Activated naive CD4-positive, alpha-beta T cell treated with anti-CD3 and anti-CD28 coated beads, Interleukin-2, amount 10 ng/mL, durations not matched to agents 7 days and 5 days (primary cell): ENCODE measurements around the gene SUPT6H.
"Not testable (repeated sequence)": the region's sequence is repeated elsewhere in the genome, so short reads cannot be mapped to it uniquely, and the experiment has no call there.

Experiments used
- CTCF ChIA-PET: fragments of 350-600 bp; sonication (Branson Sonifier 250); formaldehyde crosslinking; loops from one replicate; lab custom pipeline; 2021; ENCODE audit warnings: antibody characterized with exemption; lab: Charles Lee
- DNase-seq: peaks from one replicate; pipeline ENCODE4 v3.0.0-alpha.2; 2020
- H3K27ac Mint-ChIP-seq: one replicate; pipeline ENCODE4 v1.8.0; 2021; ENCODE audit warnings: mild to moderate bottlenecking, moderate library complexity, mixed read lengths
- H3K27me3 Mint-ChIP-seq: one replicate; pipeline ENCODE4 v1.8.0; 2021; ENCODE audit warnings: mild to moderate bottlenecking, mixed read lengths
- H3K36me3 Mint-ChIP-seq: one replicate; pipeline ENCODE4 v1.8.0; 2021; ENCODE audit warnings: mixed read lengths
- H3K4me1 Mint-ChIP-seq: one replicate; pipeline ENCODE4 v1.8.0; 2021; ENCODE audit warnings: mixed read lengths
- H3K4me3 Mint-ChIP-seq: one replicate; pipeline ENCODE4 v1.8.0; 2021; ENCODE audit warnings: mild to moderate bottlenecking, moderate library complexity, mixed read lengths
- H3K9me3 Mint-ChIP-seq: one replicate; pipeline ENCODE4 v1.8.0; 2021; ENCODE audit warnings: mixed read lengths

The SUPT6H gene

DNA sequence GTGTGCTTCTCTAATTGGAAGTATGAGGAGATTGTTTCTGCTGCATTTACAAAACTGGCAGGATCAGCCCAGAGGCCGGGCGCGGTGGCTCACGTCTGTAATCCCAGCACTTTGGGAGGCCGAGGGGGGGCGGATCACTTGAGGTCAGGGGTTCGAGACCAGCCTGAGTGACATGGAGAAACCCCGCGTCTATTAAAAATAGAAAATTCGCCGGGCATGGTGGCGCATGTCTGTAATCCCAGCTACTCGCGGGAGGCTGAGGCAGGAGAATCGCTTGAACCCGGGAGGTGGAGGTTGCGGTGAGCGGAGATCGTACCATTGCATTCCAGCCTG, 59.0 kb downstream of the SUPT6H start:
- not testable (repeated sequence) for DNase-seq, H3K9me3 Mint-ChIP-seq
- H3K36me3 Mint-ChIP-seq, result peaks cover 52% of the 10 kb centered on the region
- peak overlapping the region; percentile 99 for H3K4me3 Mint-ChIP-seq
- peak overlapping the region; percentile 96 for H3K27ac Mint-ChIP-seq
- CTCF ChIA-PET, result interaction anchor here (1.4 to 17.3 kb wide), 3 partner anchors 27 to 233 kb away, joined by 7 to 415 read pairs (median 11); partner anchors contain the start of gene TRAF4
- peaks cover 72% of the 10 kb centered on the region for H3K4me1 Mint-ChIP-seq
- peaks cover 32% of the 10 kb centered on the region for H3K27me3 Mint-ChIP-seq

GRCh38 chr17:28722417-28723158, 60.6 kb downstream of the SUPT6H start:
- DNase-seq, result no peak
- Mint-ChIP-seq H3K27ac (peak overlapping the region; percentile 49), H3K9me3 (no peaks in the 10 kb centered on the region), H3K36me3 (peaks cover 52% of the 10 kb centered on the region), H3K4me1 (peaks cover 82% of the 10 kb centered on the region), H3K27me3 (peaks cover 15% of the 10 kb centered on the region), H3K4me3 (peak overlapping the region; percentile 99)
- CTCF ChIA-PET, result interaction anchor here (2.1 to 17.3 kb wide), 2 partner anchors 25 to 231 kb away, joined by 6 to 415 read pairs; partner anchors contain the start of gene TRAF4

DNA sequence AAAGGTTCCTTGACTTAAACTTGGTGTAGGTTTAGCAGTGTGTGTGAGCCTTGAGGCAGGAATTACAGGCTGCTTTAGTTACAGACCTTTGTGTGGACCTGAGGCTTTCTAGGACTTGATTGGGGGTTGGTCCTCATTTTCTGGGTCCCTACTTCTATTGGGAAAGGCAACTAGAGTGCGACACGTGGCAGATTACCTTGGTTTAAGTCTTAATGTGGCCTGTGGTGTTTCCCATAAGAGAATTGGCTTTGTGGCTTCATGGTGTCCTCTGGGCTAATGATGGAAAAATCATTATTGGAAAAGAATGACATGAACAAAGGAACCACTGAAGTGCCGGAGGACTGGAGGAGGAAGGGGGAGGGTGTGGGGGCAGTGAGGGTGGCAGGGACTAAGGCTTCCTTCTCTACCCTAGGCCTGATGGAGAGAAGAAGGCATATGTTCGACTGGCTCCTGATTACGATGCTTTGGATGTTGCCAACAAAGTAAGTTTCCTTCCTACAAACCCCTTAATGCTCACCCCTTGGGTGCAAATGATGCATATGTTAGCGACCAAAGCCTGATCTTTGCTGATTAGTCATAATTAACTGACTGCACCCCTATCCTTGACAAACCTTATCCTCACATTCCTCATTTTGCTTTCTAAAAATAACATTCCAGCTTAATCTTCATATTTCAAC, 61.3 kb downstream of the SUPT6H start:
- Mint-ChIP-seq H3K4me3 (peak overlapping the region; percentile 26), H3K4me1 (peaks cover 84% of the 10 kb centered on the region), H3K36me3 (peaks cover 52% of the 10 kb centered on the region), H3K9me3 (no peaks in the 10 kb centered on the region), H3K27ac (peak overlapping the region; percentile 82), H3K27me3 (peaks cover 8% of the 10 kb centered on the region)
- CTCF ChIA-PET, result interaction anchor here (2.1 to 17.3 kb wide), 2 partner anchors 24 to 230 kb away, joined by 6 to 415 read pairs; partner anchors contain the start of gene TRAF4
- no peak for DNase-seq

GRCh38 chr17:28723836-28724499, 62.0 kb downstream of the SUPT6H start:
- H3K9me3 Mint-ChIP-seq, H3K27me3 Mint-ChIP-seq, DNase-seq: not testable (repeated sequence)
- peak overlapping the region; percentile 87 for H3K27ac Mint-ChIP-seq
- H3K4me1 Mint-ChIP-seq, result peaks cover 85% of the 10 kb centered on the region
- CTCF ChIA-PET, result interaction anchor here (2.1 to 17.3 kb wide), 3 partner anchors 24 to 229 kb away, joined by 6 to 415 read pairs (median 52); partner anchors contain the start of gene TRAF4
- peak overlapping the region; percentile 94 for H3K4me3 Mint-ChIP-seq
- H3K36me3 Mint-ChIP-seq, result peaks cover 53% of the 10 kb centered on the region

- Mint-ChIP-seq H3K4me1 (peaks cover 85% of the 10 kb centered on the region), H3K4me3 (peak overlapping the region; percentile 94), H3K36me3 (peaks cover 52% of the 10 kb centered on the region), H3K27ac (peak overlapping the region; percentile 87), H3K27me3 (no peaks in the 10 kb centered on the region), H3K9me3 (no peaks in the 10 kb centered on the region)
- CTCF ChIA-PET, result interaction anchor here (1.7 to 17.3 kb wide), 4 partner anchors 8 to 229 kb away, joined by 3 to 415 read pairs (median 29); partner anchors contain the start of gene TRAF4
- DNase-seq, result no peak
Measured at GRCh38 chr17:28724500-28725165, 62.6 kb downstream of the SUPT6H start.

DNA sequence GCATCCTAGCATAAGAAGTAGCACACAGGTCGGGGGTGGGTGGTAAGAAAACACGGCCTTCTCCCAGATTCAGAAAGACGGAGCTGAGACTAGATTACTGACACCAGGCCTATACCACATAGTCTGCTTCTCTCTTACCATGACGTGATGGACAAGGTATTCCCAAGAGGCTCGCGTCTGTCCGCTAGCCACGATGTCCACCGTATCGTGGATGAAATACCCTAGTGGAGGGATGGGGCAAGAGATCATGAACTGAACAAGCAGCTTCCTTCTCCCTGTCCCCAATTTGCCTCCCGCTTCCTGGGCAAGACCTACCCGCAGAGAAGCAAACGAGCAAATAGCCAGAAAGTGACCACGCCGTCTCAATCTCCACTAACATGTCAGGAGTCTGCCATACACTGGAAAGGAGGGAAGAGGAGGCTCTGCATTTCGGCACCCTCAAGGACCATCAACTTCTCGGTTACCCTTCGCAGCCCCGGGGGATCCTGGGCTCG, 63.2 kb downstream of the SUPT6H start:
- Mint-ChIP-seq H3K4me1 (peaks cover 84% of the 10 kb centered on the region), H3K9me3 (no peaks in the 10 kb centered on the region), H3K36me3 (peaks cover 47% of the 10 kb centered on the region), H3K4me3 (peak overlapping the region; percentile 94), H3K27ac (peak overlapping the region; percentile 87), H3K27me3 (no peaks in the 10 kb centered on the region)
- DNase-seq, result no peak
- CTCF ChIA-PET, result interaction anchor here (0.9 to 17.3 kb wide), 4 partner anchors 8 to 177 kb away, joined by 3 to 415 read pairs (median 28); partner anchors contain the start of genes DHRS13 and TRAF4

GRCh38 chr17:28725660-28726225, 63.7 kb downstream of the SUPT6H start:
- peaks cover 42% of the 10 kb centered on the region for H3K36me3 Mint-ChIP-seq
- peak overlapping the region; percentile 94 for H3K4me3 Mint-ChIP-seq
- H3K27ac Mint-ChIP-seq, result peak overlapping the region; percentile 87
- no peak for DNase-seq
- CTCF ChIA-PET, result interaction anchor here (0.7 to 17.3 kb wide), 22 partner anchors 9 to 391 kb away, joined by 3 to 415 read pairs (median 6); partner anchors contain the start of genes DHRS13, FAM222B, FLOT2 and PHF12
- peaks cover 79% of the 10 kb centered on the region for H3K4me1 Mint-ChIP-seq
- H3K27me3 Mint-ChIP-seq, result no peaks in the 10 kb centered on the region
- no peaks in the 10 kb centered on the region for H3K9me3 Mint-ChIP-seq

GRCh38 chr17:28726226-28726626, 64.2 kb downstream of the SUPT6H start, which contains the start of gene TLCD1:
TSS of gene TLCD1 (minus strand) at chr17:28726233. CDS start at chr17:28726097, 136 bp downstream.
- Mint-ChIP-seq H3K36me3 (peaks cover 37% of the 10 kb centered on the region), H3K4me1 (peaks cover 74% of the 10 kb centered on the region)
- CTCF ChIA-PET, result interaction anchor here (0.7 to 17.3 kb wide), 32 partner anchors 9 to 455 kb away, joined by 3 to 415 read pairs (median 4); partner anchors contain the start of genes BLTP2, FAM222B, FLOT2 and PHF12

GRCh38 chr17:28726627-28727491, 64.9 kb downstream of the SUPT6H start:
- H3K27me3 Mint-ChIP-seq, result no peaks in the 10 kb centered on the region
- H3K4me1 Mint-ChIP-seq, result peaks cover 68% of the 10 kb centered on the region
- peak overlapping the region; percentile 94 for H3K4me3 Mint-ChIP-seq
- DNase-seq, result peak; percentile 94
- CTCF ChIA-PET, result interaction anchor here (0.6 to 17.3 kb wide), 42 partner anchors 10 to 455 kb away, joined by 3 to 415 read pairs (median 4); partner anchors contain the start of genes BLTP2, FAM222B, FLOT2 and PHF12
- H3K36me3 Mint-ChIP-seq, result peaks cover 33% of the 10 kb centered on the region
- no peaks in the 10 kb centered on the region for H3K9me3 Mint-ChIP-seq
- peak overlapping the region; percentile 100 for H3K27ac Mint-ChIP-seq

More at GRCh38 chr17:28726226-28726626, 64.2 kb downstream of the SUPT6H start, which contains the start of gene TLCD1:
- Mint-ChIP-seq H3K27ac (peak within 1 kb of the TSS; percentile 100), H3K27me3 (no peaks in the 10 kb centered on the region), H3K4me3 (peak within 1 kb of the TSS; percentile 94), H3K9me3 (no peaks in the 10 kb centered on the region)
- DNase-seq, result peak; percentile 86

- H3K9me3 Mint-ChIP-seq, result no peaks in the 10 kb centered on the region
- peaks cover 55% of the 10 kb centered on the region for H3K4me1 Mint-ChIP-seq
- H3K27me3 Mint-ChIP-seq, result no peaks in the 10 kb centered on the region
- CTCF ChIA-PET, result interaction anchor here (0.8 to 17.3 kb wide), 13 partner anchors 19 to 453 kb away, joined by 3 to 415 read pairs (median 7); partner anchors contain the start of genes FAM222B, SDF2, SUPT6H and TRAF4
- peak within 1 kb of the TSS; percentile 94 for H3K4me3 Mint-ChIP-seq
- peak within 1 kb of the TSS; percentile 100 for H3K27ac Mint-ChIP-seq
- peaks cover 22% of the 10 kb centered on the region for H3K36me3 Mint-ChIP-seq
- peak; percentile 98 for DNase-seq
Measured at GRCh38 chr17:28728364-28729200, 66.6 kb downstream of the SUPT6H start, which contains the start of gene NEK8. TSS of gene NEK8 (plus strand) at chr17:28728788. CDS start at chr17:28728814, 26 bp downstream.

- peaks cover 8% of the 10 kb centered on the region for H3K36me3 Mint-ChIP-seq
- no peaks in the 10 kb centered on the region for H3K9me3 Mint-ChIP-seq
- H3K4me1 Mint-ChIP-seq, result peaks cover 42% of the 10 kb centered on the region
- DNase-seq, result no peak
- no peak overlapping the region for H3K4me3 Mint-ChIP-seq
- no peak overlapping the region for H3K27ac Mint-ChIP-seq
- CTCF ChIA-PET, result interaction anchor here (17.3 kb wide), 1 partner anchor 18 kb away, joined by 415 read pairs; the partner anchor contains the start of gene TRAF4
- no peaks in the 10 kb centered on the region for H3K27me3 Mint-ChIP-seq
Measured at GRCh38 chr17:28729950-28730330, 67.9 kb downstream of the SUPT6H start.
